Gastrocnemius medialis (tissue), 4 donors: ENCODE results near the gene AHCY. TPM values are rescaled to one million over a fixed set of nuclear protein-coding genes. Genes with fewer than 3 reads are reported as not detected.

ENCODE experiments used
- ATAC-seq, 2 donors: fragments of 150-250 bp; one replicate each; pipeline ENCODE4 v1.9.1; 2016
- DNase-seq, 2 donors: peaks; one replicate each; pipeline ENCODE4 v3.0.0-alpha.2; 2019
- H3K27ac ChIP-seq, 4 donors: fragments of 200-600 bp; sonication (generic); 1 replicate in 1 of 4; 2 replicates in 3 of 4; pipeline ENCODE4 v1.5.1; 2016 to 2018; ENCODE audit warnings: mild to moderate bottlenecking in 2 of 4, moderate library complexity in 1 of 4
- H3K27me3 ChIP-seq, 3 donors: fragments of 200-600 bp; sonication (generic) in 2 of 3; 1 replicate in 1 of 3; 2 replicates in 2 of 3; pipeline versions ENCODE4 v1.5.1 to v1.6.0; 2016 to 2019; ENCODE audit warnings: mild to moderate bottlenecking in 1 of 3, moderate library complexity in 1 of 3
- H3K36me3 ChIP-seq, 2 donors: fragments of 200-600 bp; sonication (generic) in 1 of 2; one replicate each; pipeline ENCODE4 v1.5.1; 2017 to 2018
- H3K4me1 ChIP-seq, 2 donors: fragments of 200-600 bp; sonication (generic) in 1 of 2; one replicate each; pipeline ENCODE4 v1.5.1; 2016 to 2017; ENCODE audit warnings: mild to moderate bottlenecking in 2 of 2
- H3K4me3 ChIP-seq, 4 donors: fragments of 200-600 bp; sonication (generic) in 3 of 4; 1 replicate in 1 of 4; 2 replicates in 3 of 4; pipeline ENCODE4 v1.5.1; 2016 to 2019; ENCODE audit warnings: mild to moderate bottlenecking in 2 of 4
- H3K9me3 ChIP-seq, 3 donors: fragments of 200-600 bp; sonication (generic) in 2 of 3; 1 replicate in 1 of 3; 2 replicates in 2 of 3; pipeline ENCODE4 v1.5.1; 2016 to 2019
- POLR2A ChIP-seq, 2 donors: fragments of 450-650 bp; IDR thresholded peaks; one replicate each; pipeline ENCODE4 v1.6.1; 2017; ENCODE audit warnings: antibody characterized with exemption in 2 of 2, mild to moderate bottlenecking in 2 of 2, moderate library complexity in 2 of 2
- in situ Hi-C, 4 donors: fragments of 200-750 bp; cut with MboI; loops; one replicate each; pipeline versions ENCODE4 v1.15.0 to v1.8.0; 2017; ENCODE audit warnings: low sequenced_read_pairs in 4 of 4
- intact Hi-C: fragments of 100-400 bp; cut with DNase I; formaldehyde crosslinking; loops from one replicate; pipeline ENCODE4 v1.15.1; 2023; ENCODE audit warnings: low total_unique reads
- total RNA-seq, 4 donors: library from RNA; depleted of rRNA; stranded (reverse); fragments of >200 nt; gene quantifications; one replicate each; pipeline versions ENCODE4 v1.1.0 to v1.2.3, GENCODE V29; 2016
- TF ChIP-seq, protein P1 (sequence below), 5 experiments: fragments of 450-650 bp in 3 of 5; fragments of 200-600 bp in 2 of 5; sonication (generic) in 2 of 5; IDR thresholded peaks in 4 of 5; conservative IDR thresholded peaks in 1 of 5; 1 replicate in 4 of 5; 2 replicates in 1 of 5; pipeline ENCODE4 v1.5.1; 2016 to 2019; ENCODE audit warnings: antibody characterized with exemption in 5 of 5, mild to moderate bottlenecking in 3 of 5, moderate library complexity in 3 of 5

AHCY gene
- total RNA-seq, 4 donors from 2014 or later: 81.7 to 110 (median 98.6) TPM

DNA sequence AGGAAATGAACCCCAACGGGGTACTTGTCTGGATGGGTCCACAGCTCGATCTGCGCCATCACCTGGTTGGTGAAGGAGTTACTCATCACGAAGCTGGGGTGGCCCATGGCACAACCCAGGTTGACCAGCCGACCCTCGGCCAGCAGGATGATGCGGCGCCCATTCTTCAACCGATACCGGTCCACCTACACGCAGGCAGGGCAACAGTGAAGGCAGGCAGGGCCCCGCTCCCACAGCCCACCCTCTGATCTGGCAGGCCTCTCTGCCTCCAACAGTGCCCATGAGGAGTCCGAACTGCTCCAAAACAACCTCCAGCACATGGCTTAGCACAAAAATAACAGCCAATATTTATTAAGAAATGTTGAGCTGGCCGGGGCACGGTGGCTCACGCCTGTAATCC is 17.7 kb downstream of the AHCY start:
- H3K36me3 ChIP-seq: peaks cover 0 to 92% of the 10 kb centered on the region in 2 donors

DNA sequence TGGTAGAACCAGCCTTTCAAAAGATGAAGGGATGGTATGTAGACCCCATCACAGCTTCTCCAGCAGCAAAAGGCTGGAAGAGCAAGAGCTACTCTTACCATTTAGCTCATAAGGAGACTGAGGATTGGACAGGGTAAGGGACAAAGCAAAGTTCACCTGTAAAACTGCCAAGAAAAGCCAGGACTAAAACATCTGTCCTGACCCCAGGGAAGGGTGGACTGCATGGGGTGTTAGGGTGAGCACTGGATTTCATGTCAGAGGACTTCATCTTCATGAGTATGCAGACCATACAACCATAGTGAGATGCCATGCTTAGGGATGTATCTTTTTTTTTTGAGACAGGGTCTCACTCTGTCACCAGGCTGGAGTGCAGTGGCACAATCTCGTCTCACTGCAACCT is 19.3 kb downstream of the AHCY start:
- H3K27me3 ChIP-seq: no peaks in the 10 kb centered on the region
- H3K4me1 ChIP-seq: no peaks in the 10 kb centered on the region
- H3K9me3 ChIP-seq: no peaks in the 10 kb centered on the region
- no peak for ATAC-seq
- no peak for DNase-seq
- in situ Hi-C loops (no loop called here), intact Hi-C loops (no loop called here)
- peaks cover 5 to 91% of the 10 kb centered on the region in 2 donors for H3K36me3 ChIP-seq
- H3K4me3 ChIP-seq: no peak overlapping the region
- no peak for TF ChIP-seq POLR2A (IDR thresholded peaks at IDR 0.05)
- TF ChIP-seq, protein P1, sequence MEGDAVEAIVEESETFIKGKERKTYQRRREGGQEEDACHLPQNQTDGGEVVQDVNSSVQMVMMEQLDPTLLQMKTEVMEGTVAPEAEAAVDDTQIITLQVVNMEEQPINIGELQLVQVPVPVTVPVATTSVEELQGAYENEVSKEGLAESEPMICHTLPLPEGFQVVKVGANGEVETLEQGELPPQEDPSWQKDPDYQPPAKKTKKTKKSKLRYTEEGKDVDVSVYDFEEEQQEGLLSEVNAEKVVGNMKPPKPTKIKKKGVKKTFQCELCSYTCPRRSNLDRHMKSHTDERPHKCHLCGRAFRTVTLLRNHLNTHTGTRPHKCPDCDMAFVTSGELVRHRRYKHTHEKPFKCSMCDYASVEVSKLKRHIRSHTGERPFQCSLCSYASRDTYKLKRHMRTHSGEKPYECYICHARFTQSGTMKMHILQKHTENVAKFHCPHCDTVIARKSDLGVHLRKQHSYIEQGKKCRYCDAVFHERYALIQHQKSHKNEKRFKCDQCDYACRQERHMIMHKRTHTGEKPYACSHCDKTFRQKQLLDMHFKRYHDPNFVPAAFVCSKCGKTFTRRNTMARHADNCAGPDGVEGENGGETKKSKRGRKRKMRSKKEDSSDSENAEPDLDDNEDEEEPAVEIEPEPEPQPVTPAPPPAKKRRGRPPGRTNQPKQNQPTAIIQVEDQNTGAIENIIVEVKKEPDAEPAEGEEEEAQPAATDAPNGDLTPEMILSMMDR (IDR thresholded peaks at IDR 0.05 in 4 of 5, conservative IDR thresholded peaks at IDR 0.05 in 1 of 5): no peak
- no peak overlapping the region for H3K27ac ChIP-seq

More for the DNA sequence above, 17.7 kb downstream of the AHCY start:
- TF ChIP-seq POLR2A (IDR thresholded peaks at IDR 0.05): no peak
- TF ChIP-seq, protein P1 (IDR thresholded peaks at IDR 0.05 in 4 of 5, conservative IDR thresholded peaks at IDR 0.05 in 1 of 5): no peak
- no peak overlapping the region for H3K4me3 ChIP-seq
- no peaks in the 10 kb centered on the region for H3K9me3 ChIP-seq
- H3K27ac ChIP-seq: no peak overlapping the region
- DNase-seq (no peak), ATAC-seq (no peak)
- H3K4me1 ChIP-seq: no peaks in the 10 kb centered on the region
- intact Hi-C loops: no loop called here
- no peaks in the 10 kb centered on the region for H3K27me3 ChIP-seq
- in situ Hi-C loops: no loop called here

GRCh38 chr20:34282041-34282440 is 21.1 kb downstream of the AHCY start:
- no peak overlapping the region for H3K4me3 ChIP-seq
- intact Hi-C loops: no loop called here

GRCh38 chr20:34281177-34281576 is 22.0 kb downstream of the AHCY start:
- peaks cover 5 to 85% of the 10 kb centered on the region in 2 donors for H3K36me3 ChIP-seq
- no peak for ATAC-seq
- in situ Hi-C loops: no loop called here

More at GRCh38 chr20:34282041-34282440, 21.1 kb downstream of the AHCY start:
- in situ Hi-C loops: no loop called here
- DNase-seq (no peak), ATAC-seq (no peak)
- TF ChIP-seq, protein P1 (IDR thresholded peaks at IDR 0.05 in 4 of 5, conservative IDR thresholded peaks at IDR 0.05 in 1 of 5): no peak
- TF ChIP-seq POLR2A (IDR thresholded peaks at IDR 0.05): no peak
- H3K9me3 ChIP-seq: no peaks in the 10 kb centered on the region
- peaks cover 5 to 83% of the 10 kb centered on the region in 2 donors for H3K36me3 ChIP-seq
- no peak overlapping the region for H3K27ac ChIP-seq
- no peaks in the 10 kb centered on the region for H3K27me3 ChIP-seq
- no peaks in the 10 kb centered on the region for H3K4me1 ChIP-seq

More at GRCh38 chr20:34281177-34281576, 22.0 kb downstream of the AHCY start:
- H3K27me3 ChIP-seq: no peaks in the 10 kb centered on the region
- no peak overlapping the region for H3K27ac ChIP-seq
- TF ChIP-seq, protein P1 (IDR thresholded peaks at IDR 0.05 in 4 of 5, conservative IDR thresholded peaks at IDR 0.05 in 1 of 5): no peak
- no peak for TF ChIP-seq POLR2A (IDR thresholded peaks at IDR 0.05)
- no peak for DNase-seq
- H3K9me3 ChIP-seq: no peaks in the 10 kb centered on the region
- H3K4me3 ChIP-seq: no peak overlapping the region
- no peaks in the 10 kb centered on the region for H3K4me1 ChIP-seq
- intact Hi-C loops: no loop called here
